Inflammatory macrophage treated with lipopolysaccharide for 1 hour (primary cell): Measurements from ENCODE around the gene CAMK2A.
A peak's percentile ranks its signal among the peaks of the same experiment; 100 is the strongest.

Experiments
- DNase-seq, 2 donors: peaks; one replicate each; pipeline ENCODE4 v3.0.0-alpha.2; 2020 to 2022

CAMK2A gene

DNA sequence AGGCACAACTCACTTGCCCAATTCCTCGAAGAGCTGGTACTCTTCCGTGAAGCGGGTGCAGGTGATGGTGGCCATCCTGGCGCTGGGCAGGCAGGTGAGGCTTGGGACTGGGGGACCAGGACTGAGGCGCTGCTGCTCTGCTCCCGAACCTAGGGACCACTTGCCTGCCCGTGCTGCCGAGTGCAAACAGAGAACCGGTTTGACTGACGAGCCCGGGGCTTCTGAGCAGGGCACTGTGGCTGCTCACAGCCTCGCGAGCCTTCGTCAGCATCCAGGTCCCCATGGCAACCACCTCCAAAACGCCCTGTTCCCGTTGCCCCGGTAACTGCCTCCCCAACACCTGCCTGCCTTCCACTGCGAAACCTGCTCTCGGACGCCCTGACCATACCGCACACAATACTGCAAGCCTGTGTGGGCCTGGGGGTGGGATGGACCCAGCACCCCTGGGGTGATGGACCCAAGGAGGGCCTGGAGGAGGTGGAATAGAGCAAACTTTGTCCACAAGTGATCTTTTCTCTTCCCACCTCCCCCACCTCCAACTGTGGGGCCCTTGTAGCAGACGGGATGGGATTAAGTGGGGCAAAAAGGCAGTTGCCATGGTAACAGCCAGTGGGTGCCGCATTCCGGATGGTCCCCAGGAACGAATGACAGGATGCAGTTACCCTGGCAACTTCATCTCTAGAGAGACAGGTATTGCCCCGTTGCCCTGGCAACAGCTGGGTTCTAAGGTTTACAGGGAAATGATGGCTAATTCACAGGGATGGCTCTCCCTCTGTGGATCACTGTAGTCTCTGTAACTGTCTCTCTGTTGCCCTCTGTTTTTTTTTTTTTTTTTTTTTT is at the start of gene CAMK2A:
TSS of gene CAMK2A (minus strand) at position 223 of the 840 bp plus-strand sequence. CDS start at position 75, 148 bp downstream.
- no peak for DNase-seq

DNA sequence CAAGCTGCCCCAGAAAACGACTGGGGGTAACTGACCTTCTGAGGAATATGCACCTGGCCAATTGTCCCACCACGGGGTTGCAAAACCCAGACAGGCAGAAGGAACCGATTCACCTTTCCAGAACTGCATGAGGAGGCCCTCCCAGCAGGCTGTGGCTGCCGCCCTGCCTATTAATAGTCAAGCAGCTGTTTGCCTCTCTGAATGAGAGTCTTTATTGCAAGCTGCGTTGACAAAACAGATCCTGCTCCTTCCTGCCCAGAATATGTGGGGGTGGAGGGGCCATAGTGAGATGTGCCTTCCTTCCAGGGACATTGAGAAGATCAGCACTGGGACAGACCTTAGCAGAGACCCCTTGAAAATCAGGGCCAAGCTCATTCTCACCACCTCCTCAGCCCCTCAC is 49.6 kb upstream of the CAMK2A start:
- no peak for DNase-seq

- no peak for DNase-seq
Measured at GRCh38 chr5:150338546-150338945, 49.0 kb upstream of the CAMK2A start.

DNA sequence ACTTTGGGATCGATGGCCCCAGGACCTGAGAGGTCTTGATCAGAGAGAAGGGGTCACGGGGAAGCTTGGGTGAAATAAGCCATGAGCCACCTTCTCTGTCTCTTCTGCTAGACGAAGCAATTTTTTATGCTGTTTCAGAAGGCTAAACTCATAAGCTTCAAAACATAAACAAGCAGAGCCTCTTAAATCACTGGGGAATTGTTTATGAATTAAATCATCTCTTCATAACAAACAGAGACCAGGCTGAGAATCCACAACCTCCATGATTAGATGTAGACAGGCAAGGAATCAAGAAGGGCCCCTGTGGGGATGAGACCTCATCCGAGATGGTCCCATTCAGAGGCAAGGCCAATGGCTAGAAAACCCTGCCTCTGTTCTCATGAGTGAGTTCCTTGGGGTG is 46.2 kb upstream of the CAMK2A start:
- no peak for DNase-seq

DNA sequence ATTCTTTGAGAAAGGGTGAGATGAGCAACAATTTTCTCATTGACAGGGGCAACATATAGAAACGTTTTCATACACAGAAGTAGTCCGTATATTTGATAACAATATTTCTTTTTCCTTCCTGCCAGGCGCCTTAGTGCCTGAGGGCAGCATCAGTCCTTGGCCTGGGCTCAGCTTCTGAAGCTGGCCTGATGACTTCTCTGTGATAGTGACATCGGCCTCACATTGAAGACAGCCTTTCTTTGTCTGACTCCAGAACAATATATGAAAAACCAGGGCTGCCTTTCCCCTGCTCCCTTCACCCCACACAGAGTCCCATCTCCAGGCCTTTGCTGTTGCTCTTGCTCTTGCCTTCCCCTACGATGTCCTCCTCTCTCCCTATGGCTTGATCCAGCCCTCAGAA is 43.8 kb upstream of the CAMK2A start:
- no peak for DNase-seq

- no peak for DNase-seq
Measured at GRCh38 chr5:150329881-150330876, 40.6 kb upstream of the CAMK2A start.

GRCh38 chr5:150329038-150329437 is 39.5 kb upstream of the CAMK2A start:
- peak in 1 of 2 donors; percentile 54 for DNase-seq

DNA sequence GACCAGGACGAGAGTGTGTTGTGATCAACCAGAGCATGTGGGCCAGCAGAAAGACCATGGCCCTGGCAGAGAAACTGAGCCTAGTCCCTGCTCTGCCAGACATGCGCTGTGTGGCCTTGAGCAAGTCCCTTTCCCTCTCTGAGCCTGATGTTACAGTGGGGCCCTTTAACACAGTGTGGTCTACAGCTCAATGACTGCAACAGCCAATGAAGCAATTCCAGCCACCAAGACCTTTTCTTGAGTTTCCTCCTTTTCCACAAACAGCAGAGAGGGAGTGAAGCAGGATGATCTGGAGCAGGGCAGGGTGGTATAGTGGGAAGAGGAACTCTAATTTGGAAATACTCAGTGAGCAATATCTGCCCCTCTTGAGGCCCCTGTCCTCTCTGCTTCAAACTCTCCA is 38.9 kb upstream of the CAMK2A start:
- DNase-seq = peak in 1 of 2 donors; percentile 38

- no peak for DNase-seq
Measured at GRCh38 chr5:150327139-150327538, 37.6 kb upstream of the CAMK2A start.

GRCh38 chr5:150326707-150327106 is 37.1 kb upstream of the CAMK2A start:
- no peak for DNase-seq

DNA sequence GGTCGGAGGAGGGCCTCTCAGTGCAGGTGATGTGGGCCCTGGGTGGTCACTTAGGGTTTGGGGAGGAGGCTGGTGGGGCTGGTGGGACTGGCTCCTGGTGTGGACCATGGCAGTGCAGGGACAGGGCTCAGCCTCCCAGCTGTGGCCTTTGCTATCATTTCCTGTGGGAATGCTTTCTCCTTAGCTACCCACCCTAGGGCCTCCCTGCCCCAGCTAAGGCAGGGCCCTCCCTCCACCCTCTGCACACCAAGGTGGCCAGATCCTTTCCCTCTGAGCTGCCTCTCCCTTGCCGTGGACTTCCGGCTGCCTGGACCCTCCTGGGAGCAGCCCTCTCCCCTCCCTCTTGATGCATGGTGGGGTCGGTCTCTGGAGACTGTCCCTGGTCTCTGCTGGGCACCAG is 35.9 kb upstream of the CAMK2A start:
- DNase-seq = no peak

DNA sequence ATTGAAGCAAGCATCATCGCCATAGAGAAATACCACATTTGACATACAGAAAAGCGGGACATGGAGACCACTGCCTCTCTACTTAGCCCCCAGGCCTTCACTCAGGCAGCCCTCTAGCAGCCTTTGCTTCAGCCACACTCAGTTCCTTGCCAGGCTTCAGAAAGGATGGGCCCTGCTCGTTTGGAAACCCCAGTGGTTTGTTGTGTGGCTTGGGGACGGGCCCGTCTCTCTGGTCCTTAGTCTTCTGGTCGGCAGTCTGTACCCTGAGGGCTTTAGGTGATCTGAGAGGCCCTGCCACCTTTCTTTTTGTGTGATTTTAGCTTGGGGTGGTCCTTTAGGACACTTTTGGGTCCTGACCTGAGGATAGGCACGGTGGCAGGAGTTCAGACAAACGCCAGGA is 34.2 kb upstream of the CAMK2A start:
- DNase-seq = no peak

- no peak for DNase-seq
Measured at GRCh38 chr5:150323092-150323491, 33.5 kb upstream of the CAMK2A start.

GRCh38 chr5:150322202-150322601 is 32.6 kb upstream of the CAMK2A start:
- no peak for DNase-seq

DNA sequence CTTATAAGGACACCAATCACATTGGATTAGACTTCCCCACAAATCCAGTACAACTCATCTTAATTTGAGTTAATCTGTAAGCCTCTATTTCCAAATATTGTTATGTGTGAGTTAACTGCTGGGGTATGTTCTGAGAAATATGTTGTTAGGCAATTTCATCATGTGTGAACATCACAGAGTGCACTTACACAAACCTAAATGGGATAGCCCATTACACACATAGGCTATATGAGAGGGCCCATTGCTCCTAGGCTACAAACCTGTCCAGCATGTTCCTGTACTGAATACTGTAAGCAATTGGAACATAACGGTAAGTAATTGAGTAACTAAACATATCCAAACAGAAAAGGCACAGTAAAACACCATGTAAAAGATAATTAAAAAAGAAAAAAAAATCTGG is 32.2 kb upstream of the CAMK2A start:
- DNase-seq = no peak

DNA sequence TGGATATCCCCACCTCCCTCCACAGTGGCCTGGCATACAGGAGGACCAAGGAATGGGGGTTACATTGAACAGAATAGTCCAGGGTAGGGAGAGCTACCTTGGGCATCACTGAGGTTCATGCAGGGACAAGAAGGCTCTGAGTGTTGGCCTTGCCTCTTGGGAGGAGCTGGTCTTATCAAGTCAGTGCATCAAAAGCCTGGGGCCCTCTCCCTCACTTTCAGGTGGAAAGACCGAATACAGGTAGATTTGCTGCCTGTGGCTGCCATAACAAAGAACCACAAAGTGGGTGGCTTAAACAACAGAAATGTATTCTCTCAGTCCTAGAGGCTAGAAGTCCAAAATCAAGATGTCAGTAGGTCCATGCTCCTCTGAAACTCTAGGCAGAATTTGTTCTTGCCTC is 31.6 kb upstream of the CAMK2A start:
- DNase-seq = no peak

DNA sequence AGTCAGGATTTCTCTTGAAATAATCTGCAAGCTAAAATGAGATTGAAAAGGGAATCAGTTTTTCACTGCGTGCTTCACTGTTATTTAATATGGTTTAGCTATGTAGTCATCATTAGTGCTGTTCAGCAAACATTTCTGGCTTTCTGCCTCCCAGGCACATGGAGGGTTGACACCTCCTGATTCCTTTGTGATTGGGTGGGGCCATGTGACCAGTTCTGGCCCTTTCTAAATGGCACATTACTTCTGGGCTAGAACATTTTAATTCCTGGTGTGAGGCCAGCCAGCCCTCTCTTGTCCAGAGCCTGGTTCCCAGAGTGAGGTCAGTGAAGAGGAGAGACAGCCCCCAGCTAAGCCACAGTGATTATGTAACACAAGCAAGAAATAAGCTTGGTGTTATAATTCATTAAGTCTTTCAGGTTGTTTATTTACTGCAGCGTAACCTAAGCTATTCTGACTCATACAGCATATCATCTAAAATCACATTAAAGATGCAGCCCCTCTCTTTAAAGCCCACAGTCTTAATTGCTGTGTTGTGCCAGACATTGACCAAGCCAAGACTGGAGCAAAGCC is 30.6 kb upstream of the CAMK2A start:
- DNase-seq = no peak

DNA sequence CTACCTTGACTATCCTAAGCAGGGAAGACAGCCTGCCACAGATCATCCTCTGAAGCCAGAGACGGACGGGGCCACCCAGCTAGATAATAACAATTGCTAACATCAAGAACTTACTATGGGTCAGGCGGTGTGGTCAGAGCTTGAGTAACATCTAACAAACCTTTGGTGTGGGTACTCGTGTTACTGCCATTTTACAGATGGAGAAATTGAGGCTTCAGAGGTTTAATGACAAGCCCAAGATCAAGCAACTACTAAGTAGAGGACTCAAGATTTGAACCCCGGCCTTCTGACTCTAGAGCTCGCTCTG is 29.9 kb upstream of the CAMK2A start:
- no peak for DNase-seq

GRCh38 chr5:150318613-150319483 is 29.3 kb upstream of the CAMK2A start:
- DNase-seq = no peak

DNA sequence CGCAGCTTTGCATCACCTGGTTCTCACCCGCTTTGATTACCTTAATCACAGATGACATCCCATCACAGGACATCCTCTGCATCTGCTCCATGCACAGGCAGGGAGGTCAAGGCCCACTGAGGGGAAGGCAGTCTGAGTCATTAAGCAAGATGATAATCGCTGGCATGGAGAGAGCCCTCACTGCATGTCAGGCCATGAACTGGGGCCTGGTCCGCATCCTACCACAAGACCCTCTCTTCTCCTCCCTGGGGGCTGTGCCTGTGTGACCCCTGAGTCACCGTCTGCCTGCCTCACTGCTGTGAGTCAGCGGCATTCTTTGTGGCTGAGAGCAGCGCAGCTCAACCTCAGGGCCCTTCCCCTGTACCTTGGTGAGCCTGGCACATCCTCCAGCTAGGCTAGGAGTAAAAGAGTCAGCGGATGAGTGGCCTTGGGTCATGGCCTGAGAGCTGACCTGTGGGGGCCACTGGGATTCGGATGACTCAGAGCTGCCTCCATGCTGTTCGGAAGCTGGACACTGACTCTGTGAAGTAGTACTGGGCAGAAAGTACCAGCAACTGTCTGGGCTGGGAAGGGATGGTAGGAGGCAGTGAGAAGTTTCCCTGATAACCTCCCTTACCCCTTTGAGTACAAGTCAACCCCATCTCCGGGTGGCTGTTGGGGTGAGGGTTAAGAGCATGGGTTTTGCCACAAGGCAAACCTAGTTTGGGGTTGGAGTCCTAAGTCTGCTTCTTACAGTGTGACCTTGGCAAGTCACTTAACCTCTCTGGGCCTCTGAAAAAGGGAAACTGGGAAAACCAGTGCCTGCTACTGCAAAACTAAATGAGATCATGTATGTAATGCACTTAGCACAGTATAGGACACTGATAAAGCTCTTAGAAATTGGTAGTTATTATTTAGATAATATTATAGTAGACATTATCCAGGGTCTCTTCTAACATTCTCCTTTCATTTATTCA is 27.8 kb upstream of the CAMK2A start:
- DNase-seq = no peak

GRCh38 chr5:150316320-150316719 is 26.7 kb upstream of the CAMK2A start:
- DNase-seq = no peak
